Brain pericyte (primary cell): ENCODE results near the gene STOML1.

Experiments
- DNase-seq: peaks from one replicate; pipeline ENCODE4 v3.0.0-alpha.2; 2012; ENCODE audit warnings: low read depth, low spot score

Gene STOML1, protein sequence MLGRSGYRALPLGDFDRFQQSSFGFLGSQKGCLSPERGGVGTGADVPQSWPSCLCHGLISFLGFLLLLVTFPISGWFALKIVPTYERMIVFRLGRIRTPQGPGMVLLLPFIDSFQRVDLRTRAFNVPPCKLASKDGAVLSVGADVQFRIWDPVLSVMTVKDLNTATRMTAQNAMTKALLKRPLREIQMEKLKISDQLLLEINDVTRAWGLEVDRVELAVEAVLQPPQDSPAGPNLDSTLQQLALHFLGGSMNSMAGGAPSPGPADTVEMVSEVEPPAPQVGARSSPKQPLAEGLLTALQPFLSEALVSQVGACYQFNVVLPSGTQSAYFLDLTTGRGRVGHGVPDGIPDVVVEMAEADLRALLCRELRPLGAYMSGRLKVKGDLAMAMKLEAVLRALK

DNA sequence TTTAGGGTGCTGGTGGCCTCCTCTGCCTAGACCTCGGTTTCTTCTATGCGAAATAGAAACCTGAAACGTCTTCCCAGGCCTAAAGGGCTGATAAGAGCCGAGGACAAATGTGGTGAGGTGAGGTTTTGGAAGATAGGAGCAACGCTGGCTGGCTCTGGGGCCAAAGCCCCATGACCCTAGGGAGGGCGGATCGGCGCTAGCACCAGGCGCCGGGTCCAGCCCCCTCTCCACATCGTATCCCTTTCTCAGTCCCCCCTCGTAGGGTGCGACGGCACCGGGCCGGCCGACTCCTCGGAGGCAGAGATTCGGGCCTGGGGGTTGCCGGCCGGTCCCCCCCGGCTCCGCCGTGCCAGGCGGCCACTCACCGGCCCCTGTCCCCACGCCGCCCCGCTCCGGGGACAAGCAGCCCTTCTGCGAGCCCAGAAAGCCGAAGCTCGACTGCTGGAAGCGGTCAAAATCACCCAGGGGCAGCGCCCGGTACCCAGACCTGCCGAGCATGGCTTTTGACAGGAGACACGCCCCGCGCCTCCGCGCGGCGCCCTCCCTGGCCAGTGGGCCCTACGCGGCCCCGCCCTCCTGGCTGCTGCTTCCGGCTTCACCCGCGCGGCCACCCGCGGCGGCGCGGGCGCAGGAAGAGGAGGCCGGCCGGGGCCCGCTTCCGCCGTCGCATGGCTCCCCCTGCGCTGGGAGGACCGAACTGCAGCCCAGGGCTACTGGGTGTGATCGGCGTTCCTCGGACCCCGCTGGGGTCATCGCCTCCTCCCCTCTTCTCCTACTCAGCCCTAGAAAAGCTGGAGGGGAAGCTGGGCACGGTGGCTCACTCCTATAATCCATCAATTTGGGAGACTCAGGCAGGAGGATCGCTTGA, at the start of gene STOML1:
TSS of gene STOML1 (minus strand) at position 570 of the 868 bp plus-strand sequence. CDS start at position 498, 72 bp downstream.
- no peak for DNase-seq

DNA sequence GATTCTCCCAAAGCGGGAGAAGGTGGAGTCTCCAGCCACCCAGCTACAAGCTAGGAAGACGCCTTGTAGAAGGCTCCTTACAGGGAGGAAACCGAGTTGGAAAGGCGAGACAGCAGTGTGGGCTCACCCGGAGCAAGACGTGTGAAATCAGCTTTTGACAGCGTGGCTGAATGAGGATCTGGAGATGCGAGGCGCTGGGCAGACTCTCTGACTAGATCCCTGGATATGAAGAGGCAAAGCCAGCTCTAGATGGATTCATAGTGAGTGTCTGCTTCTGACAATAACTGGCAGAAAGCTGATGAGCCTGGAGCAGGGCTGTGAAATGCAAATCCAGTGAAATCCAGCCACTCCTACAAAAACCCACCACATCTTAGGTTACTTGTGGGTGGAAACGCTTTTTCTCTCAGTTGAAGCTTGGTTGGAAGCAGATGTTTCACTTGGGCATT, 49.2 kb upstream of the STOML1 start:
- DNase-seq: no peak

DNA sequence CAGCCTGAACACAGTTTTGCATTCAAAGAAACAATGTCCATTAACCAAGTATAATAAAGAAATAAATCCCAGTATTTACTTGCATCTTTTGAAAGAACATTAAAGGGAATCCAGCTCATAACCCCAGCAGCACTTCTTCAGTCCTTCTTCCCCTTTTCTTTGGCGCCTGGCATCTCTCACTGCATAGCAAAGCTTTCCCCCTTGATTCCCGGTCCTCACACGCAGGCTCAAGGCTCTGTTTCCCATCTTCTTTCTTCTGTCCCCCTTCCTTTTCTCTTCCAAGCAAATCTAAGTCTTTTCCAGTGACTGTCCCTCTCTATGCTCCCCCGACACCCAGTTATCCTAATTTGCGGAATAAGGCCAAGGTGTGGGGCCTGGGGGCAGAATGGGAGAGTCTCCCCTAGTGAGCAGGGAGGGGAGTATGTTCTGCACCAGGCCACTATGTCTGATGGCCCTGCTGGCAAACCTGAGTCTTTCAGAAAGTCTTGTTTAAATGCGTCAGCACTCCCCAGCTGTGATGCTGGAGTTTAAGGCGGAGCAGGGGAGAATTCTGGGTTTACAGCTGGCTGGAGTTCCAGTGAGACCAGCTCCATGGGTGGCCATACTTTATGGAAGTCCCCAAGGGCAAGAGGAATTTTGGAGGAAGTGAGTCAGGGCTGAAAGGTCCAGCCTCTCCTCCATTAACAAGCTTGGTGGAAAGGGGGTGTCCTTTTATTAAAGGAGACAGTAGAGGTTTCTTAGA, 48.2 kb upstream of the STOML1 start:
- peak; percentile 84 for DNase-seq

DNA sequence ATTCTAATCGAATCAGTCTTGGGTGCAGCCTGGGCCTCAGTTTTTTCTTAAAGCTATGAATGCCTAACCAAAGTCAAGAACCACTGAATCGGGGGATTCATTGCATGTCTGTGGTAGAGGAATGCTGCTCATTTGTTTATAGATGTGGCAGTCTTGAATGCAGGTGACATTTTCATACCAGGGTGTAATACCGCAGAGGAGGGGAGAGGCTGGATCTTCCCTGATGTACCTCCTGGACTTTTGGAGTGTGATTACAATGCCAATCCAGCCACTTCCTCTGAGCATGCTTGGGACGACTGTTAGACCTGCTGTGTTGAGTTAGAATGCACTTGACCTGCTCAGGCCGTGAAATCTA, 47.5 kb upstream of the STOML1 start:
- no peak for DNase-seq

DNA sequence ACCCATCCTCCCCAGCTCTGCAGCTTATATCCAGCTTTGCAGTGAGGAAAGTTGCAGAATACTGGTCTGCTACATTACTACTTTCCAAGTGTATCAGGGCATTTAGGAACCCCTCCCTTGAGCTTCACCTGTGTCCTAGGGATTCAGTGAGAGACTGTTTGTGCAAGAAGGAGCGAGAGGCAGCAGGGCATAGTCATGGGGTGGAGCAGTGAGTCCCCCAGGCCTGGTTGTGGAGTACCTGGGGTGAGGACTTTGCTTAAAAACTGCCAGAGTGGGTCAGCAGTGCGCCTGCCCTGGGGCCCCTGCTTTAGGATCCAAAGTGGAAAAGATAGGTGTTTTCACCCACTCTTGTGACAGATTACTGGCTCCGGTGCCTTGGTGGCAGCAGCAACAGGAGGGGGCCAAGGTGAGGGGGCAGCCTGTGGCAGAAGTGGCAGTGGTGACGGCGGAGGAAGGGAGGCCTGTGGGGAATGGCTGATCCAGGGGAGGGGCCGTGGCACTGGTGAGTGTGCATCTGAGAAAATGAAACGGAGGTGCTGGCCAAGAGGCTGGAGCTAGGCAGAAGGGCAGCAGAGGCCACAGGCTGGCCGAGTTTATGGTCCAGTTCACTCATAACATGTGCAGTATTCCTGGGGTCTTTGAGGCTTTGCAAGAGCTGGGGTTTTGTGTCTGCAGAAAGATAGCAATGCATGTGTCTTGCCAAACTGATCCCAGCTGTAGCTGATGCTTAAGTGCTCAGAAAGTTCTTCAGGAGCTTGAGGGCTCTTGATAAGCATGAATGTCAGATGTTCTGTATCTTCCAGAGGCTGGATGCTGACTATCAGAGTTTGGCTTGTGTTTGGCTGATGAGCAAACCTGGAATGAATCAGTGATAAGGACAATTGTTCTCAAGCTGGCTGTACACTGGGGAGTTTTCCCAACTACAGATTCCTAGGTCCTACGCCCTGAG, 46.9 kb upstream of the STOML1 start:
- no peak for DNase-seq

DNA sequence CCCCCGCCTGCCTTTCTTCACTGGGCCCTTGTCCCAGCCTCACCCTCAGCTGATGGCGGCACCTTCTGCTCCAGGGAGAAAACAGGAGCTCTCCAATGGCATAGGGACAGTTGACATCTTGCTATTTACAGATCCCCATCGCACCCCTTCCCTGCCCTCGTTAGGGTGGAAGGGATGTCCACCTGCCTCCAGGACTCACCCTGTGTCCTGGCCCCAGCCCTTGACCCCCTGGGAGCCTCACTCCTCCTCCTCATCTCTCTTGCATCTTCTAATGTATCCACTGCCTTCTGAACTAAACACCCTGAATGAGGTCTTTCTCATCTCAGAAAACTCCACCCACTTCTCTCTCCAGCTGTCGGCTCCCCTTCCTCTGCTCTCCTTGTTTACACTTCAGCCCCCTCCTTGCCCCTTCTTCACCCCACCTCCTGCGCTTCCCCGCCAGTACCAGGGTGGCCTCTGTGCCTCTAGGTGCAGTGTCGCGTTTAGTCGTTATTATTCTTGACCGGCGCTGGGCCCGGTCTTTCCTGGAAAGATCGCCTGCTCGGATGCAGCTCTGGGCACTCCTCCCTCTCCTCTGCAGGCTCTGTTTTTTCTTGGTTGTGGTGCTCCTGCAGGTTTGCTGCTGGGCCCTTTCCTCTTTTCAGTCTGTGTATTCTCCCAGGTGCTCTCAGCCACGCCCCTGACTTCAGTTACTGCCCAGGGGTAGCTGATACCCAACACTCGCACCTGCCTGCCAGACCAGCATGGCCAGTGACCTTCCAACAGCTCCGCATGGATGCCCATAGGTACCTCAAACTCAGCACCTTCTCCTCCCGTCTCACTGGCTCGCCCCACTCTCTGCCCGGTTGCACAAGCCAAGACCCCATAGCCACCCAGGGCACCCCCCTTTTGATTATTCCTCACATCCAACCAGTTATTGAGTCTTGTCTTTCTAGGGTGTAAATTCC, 45.3 kb upstream of the STOML1 start:
- no peak for DNase-seq

DNA sequence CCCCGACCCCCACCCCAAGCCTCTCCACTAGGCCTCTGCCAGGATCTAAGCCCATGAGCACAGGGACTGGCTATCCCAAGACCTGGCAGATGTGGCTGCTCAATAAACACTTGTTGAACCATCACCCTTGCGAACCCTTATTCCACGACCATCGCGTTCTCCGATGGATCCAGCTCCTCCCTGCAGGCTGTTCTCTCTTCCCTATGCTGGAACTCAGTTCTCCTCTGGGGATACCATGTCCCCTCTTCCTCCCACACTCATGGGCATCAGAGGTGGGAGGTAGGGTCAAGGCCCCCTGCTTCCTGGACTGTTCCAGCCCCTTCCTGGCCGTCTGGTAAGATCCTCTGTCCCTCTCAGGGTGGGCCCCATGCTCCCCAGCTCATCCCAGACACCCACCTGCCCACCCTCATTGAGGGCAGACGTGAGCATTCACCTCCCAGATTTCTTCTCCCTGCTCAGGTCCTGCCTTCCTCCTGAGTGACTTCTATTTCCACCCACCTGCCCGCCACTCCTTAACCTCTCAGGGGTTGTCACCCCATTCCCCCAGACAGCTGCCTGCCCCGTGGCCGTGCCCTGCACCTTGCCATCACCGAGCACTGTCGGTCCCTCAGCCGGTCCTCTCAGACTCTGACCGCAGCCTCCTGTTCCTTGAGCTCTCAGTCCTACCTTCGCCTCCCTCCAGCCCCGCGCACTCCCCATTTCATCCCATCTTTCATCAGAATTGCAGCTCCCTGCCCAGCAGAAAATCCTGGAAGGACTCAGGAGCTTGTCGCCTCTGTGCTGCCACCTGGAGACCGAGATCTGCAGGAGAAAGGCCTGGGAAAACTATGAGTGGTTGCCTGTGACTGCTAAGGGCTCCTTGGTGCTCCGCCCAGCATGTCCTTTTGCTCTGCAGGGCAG, 44.4 kb upstream of the STOML1 start:
- no peak for DNase-seq

DNA sequence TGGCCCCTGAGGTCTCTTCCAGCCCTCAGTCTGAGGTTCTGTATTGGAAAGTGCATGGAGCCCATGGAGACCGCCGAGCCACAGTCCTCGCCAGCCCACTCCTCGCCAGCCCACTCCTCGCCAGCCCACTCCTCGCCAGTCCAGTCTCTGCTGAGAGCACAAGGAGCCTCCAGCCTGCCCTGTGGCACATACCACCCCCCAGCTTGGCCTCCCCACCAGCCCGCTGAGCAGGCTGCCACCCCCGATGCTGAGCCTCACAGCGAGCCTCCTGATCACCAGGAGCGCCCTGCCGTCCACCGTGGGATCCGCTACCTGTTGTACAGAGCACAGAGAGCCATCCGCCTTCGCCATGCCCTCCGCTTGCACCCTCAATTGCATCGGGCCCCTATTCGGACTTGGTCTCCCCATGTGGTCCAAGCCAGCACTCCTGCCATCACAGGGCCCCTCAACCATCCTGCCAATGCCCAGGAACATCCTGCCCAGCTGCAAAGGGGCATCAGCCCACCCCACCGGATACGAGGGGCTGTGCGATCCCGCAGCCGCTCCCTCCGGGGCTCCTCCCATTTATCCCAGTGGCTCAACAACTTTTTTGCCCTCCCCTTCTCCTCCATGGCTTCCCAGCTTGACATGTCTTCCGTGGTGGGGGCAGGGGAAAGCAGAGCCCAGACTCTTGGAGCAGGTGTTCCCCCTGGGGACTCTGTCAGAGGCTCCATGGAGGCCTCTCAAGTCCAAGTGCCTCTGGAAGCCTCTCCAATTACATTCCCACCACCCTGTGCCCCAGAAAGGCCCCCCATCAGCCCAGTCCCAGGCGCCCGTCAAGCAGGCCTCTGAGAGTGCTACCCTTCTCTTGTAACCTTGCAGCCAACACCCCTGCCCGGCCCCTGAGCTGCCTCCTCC, 43.3 kb upstream of the STOML1 start:
- DNase-seq: no peak

DNA sequence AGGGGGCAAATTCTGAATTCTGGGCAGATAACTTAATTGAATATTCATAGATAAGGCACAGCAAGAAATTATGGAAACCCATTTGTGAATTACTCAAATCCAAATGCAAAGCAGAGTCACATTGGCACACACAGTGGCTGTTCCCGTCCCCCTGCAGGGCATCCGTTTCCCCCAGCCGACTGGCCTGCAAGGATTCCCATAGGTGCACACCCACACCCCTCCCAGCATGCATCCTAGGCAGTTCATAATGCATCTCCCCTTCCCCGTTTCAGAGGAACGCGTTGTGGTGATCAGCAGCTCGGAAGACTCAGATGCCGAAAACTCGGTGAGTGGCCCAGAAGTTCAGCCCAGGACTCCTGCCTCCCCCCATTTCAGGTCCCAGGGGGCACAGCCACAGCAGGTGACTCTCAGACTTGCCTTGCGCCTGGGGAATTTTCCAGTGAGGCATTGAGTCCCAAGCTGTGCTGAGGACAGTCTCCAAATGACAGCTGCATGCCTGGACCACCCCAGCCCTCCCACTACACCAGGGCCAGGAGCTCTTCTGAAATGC, 42.2 kb upstream of the STOML1 start:
- no peak for DNase-seq

DNA sequence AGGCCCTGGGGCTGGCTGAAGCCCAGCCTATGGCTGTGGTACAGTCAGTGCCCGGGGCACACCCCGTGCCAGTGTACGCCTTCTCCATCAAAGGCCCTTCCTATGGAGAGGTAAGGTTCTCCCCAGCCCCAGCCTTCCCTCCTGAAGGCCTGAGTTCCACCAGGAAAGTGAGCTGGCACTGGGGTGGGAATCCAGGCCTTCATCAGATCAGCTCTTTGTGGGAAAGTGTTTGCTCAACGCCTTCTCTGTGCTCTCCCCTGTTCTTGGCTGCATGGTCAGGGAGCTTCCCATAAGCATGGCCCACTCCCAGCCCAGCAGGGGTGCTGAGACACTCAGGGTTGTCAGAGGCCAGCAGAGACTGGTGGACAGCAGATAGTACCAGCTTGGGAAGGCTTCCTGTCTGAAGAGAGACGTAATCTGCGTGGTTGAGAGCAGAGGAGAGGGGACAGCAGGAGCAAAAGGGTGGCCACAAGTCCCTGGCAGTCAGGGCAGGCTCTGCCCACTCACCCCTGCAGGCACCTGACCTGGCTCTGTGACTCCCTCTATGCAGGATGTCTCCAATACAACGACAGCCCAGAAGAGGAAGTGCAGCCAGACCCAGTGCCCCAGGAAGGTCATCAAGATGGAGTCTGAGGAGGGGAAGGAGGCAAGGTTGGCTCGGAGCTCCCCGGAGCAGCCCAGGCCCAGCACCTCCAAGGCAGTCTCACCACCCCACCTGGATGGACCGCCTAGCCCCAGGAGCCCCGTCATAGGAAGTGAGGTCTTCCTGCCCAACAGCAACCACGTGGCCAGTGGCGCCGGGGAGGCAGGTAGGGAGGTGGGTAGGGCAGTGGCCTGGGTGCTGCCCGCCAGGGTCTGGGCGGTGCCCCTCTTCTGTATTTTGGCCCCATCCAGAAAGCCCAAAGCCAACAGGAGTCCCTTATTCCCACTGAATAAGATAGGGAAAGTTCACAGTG, 40.8 kb upstream of the STOML1 start:
- no peak for DNase-seq

DNA sequence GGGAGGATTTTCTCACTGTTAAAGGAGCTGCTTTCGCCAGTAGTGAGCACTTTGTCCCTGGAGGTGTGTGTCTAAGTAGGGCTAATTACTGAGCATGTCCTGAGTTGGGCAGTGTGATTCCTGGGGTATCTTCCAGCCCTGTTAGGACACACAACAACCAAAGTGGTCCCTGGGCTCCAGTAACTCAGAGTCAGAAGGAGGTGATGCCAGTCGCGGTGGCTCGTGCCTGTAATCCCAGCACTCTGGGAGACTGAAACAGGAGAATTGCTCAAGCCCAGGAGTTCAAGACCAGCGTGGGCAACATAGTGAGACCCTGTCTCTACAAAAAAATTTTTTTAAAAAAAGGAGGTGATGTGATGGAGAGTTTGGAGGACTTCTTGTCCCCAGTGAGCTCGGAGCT, 40.0 kb upstream of the STOML1 start:
- no peak for DNase-seq

DNA sequence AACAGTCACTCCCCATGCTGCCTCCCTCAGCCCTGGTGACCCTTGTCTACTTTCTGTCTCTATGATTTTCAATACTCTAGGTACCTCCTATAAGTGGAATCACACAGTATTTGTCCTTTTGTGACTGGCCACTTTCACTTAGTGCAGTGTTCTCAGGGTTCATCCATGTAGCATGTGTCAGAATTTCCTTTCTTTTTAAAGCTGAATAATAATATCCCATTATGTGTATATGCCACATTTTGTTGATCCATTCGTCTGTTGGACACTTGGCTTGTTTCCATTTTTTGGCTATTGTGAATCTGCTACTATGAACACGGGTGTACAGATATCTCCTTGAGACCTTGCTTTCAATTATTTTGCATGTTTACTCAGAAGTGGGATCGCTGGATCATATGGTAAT, 36.6 kb upstream of the STOML1 start:
- no peak for DNase-seq

DNA sequence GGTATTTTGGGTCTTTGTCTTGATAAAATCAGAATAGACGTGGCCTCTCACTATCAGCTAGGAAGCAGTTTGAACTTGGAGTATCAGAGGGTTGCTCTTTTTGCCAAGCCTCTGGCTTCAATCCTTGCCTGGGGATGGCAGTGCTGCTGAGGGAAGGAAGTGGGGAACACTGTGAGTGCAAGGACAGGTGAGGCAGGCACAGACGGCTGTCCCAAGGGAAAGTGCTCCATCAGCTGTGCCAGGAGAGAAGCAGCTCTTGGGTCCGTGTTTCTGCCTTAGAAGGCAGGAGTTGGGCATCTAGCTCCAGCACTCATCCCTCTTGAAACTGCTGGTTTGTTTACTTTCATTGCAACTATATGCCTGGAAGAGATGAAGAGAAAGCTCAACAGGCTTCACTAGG, 35.6 kb upstream of the STOML1 start:
- no peak for DNase-seq

DNA sequence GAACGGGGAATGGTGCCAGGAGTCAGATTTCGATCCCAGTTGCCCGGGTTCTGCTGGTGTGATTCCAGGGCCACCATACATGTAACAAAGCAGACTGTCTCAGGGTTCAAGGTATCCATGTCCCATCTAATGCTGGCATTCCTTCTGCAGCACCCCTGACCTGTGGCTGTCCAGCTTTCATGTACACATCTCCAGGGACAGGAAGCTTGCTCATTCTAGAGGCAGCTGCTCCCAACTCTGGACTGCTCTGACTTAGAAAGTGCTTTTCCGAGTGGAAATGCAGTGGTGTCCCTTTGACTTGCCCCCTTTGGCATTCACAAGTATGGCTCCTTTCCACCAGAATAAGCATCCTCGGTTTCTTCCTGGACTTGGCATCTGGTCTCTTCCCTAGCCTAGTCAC, 33.3 kb upstream of the STOML1 start:
- DNase-seq: no peak

DNA sequence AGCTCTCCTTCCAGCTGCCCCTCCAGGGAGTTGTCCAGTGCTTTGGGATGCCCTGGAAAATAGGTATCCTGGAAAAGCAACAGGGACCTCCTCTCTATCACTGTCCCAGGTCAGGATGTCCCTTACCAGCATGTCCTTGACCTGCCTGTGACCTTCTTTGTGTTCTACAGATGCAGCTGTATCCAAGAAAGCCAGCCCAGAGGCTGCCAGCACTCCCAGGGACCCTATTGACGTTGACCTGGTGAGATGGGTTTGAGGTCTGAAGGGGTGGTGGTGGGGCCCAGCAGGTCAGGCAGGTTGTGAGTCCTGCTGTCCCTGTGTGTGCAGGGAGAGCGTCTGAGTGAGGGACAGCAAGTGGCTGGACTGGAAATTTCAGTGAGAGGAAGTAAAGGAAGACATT, 32.6 kb upstream of the STOML1 start:
- no peak for DNase-seq

DNA sequence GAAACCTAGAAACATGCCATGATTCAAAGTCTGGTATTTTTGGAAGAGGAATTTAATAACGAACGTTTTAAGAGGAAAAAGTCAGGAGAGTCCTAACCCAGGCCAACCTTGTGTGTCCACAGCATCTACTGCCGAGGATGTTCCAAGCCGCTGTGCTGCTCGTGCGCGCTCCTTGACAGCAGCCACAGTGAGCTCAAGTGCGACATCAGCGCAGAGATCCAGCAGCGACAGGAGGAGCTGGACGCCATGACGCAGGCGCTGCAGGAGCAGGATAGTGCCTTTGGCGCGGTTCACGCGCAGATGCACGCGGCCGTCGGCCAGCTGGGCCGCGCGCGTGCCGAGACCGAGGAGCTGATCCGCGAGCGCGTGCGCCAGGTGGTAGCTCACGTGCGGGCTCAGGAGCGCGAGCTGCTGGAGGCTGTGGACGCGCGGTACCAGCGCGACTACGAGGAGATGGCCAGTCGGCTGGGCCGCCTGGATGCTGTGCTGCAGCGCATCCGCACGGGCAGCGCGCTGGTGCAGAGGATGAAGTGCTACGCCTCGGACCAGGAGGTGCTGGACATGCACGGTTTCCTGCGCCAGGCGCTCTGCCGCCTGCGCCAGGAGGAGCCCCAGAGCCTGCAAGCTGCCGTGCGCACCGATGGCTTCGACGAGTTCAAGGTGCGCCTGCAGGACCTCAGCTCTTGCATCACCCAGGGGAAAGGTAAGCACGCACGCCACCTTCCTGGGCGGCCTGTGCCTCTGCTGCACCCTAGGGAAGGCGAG, 30.8 kb upstream of the STOML1 start:
- no peak for DNase-seq
